ENCODE results near the gene RGS1. TPM values are rescaled to one million over a fixed set of nuclear protein-coding genes. Genes with fewer than 3 reads are reported as not detected.

The RGS1 gene
- total RNA-seq, 1 donor from 2014 or later: not detected

DNA sequence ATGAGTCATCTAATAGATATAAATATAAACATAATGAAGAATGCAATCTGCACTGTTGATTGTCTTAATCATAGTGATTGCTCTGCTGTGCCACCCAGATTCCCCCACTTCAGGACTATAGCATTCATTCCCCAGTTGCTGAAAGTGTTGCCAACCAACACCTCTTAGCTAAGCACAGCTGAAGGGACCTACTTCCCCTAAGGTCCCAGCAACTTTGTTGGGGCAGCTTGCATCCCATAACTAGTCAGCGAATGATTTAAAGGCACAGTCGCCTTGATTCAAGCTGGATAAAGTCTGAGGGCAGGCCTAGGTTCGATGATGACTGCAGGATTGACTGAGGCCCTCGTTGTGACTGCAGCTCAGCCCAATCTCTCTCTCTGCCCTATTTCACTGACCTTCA, 14.3 kb upstream of the RGS1 start:
- no peak for DNase-seq (ENCODE audit: extremely low spot score, unreplicated experiment)
- Mint-ChIP-seq H3K4me1 (ENCODE audit: unreplicated experiment) (peaks cover 29% of the 10 kb centered on the region), H3K27ac (ENCODE audit: unreplicated experiment) (no peak overlapping the region), H3K4me3 (ENCODE audit: unreplicated experiment) (no peak overlapping the region), H3K27me3 (ENCODE audit: unreplicated experiment) (no peaks in the 10 kb centered on the region), H3K36me3 (ENCODE audit: unreplicated experiment) (peaks cover under 1% of the 10 kb centered on the region), H3K9me3 (ENCODE audit: unreplicated experiment) (peaks cover 5% of the 10 kb centered on the region)
- TF ChIP-seq, protein P1, sequence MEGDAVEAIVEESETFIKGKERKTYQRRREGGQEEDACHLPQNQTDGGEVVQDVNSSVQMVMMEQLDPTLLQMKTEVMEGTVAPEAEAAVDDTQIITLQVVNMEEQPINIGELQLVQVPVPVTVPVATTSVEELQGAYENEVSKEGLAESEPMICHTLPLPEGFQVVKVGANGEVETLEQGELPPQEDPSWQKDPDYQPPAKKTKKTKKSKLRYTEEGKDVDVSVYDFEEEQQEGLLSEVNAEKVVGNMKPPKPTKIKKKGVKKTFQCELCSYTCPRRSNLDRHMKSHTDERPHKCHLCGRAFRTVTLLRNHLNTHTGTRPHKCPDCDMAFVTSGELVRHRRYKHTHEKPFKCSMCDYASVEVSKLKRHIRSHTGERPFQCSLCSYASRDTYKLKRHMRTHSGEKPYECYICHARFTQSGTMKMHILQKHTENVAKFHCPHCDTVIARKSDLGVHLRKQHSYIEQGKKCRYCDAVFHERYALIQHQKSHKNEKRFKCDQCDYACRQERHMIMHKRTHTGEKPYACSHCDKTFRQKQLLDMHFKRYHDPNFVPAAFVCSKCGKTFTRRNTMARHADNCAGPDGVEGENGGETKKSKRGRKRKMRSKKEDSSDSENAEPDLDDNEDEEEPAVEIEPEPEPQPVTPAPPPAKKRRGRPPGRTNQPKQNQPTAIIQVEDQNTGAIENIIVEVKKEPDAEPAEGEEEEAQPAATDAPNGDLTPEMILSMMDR (IDR thresholded peaks at IDR 0.05): no peak

GRCh38 chr1:192563129-192563528, 12.4 kb upstream of the RGS1 start:
- no peak for DNase-seq (ENCODE audit: extremely low spot score, unreplicated experiment)
- no peaks in the 10 kb centered on the region for H3K36me3 Mint-ChIP-seq (ENCODE audit: unreplicated experiment)
- no peak overlapping the region for H3K4me3 Mint-ChIP-seq (ENCODE audit: unreplicated experiment)
- H3K27me3 Mint-ChIP-seq (ENCODE audit: unreplicated experiment): no peaks in the 10 kb centered on the region
- TF ChIP-seq, protein P1 (IDR thresholded peaks at IDR 0.05): no peak
- peaks cover 25% of the 10 kb centered on the region for H3K4me1 Mint-ChIP-seq (ENCODE audit: unreplicated experiment)
- H3K9me3 Mint-ChIP-seq (ENCODE audit: unreplicated experiment): no peaks in the 10 kb centered on the region
- H3K27ac Mint-ChIP-seq (ENCODE audit: unreplicated experiment): no peak overlapping the region

DNA sequence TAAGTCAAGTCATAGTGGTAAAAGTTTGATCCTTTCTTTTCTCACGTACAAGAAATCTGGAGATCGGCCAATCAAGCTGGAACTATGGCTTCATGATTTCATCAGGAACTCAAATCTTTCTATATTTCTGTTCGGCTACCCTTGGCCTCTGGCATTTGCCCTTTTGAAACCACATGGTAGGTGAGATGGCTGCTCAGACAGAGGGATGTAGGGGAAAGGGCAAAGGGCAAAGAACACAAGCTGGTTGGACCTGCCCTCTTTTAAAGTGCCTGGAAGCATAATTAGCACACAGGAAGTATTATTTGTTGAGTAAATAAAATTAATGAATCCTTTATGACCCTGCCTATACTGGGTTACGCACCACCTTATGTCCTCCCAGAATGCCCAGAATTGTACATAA, 11.5 kb upstream of the RGS1 start:
- no peak for DNase-seq (ENCODE audit: extremely low spot score, unreplicated experiment)
- TF ChIP-seq, protein P1 (IDR thresholded peaks at IDR 0.05): no peak
- Mint-ChIP-seq H3K9me3 (ENCODE audit: unreplicated experiment) (no peaks in the 10 kb centered on the region), H3K4me3 (ENCODE audit: unreplicated experiment) (no peak overlapping the region), H3K36me3 (ENCODE audit: unreplicated experiment) (no peaks in the 10 kb centered on the region), H3K4me1 (ENCODE audit: unreplicated experiment) (peaks cover 18% of the 10 kb centered on the region), H3K27ac (ENCODE audit: unreplicated experiment) (no peak overlapping the region), H3K27me3 (ENCODE audit: unreplicated experiment) (no peaks in the 10 kb centered on the region)

DNA sequence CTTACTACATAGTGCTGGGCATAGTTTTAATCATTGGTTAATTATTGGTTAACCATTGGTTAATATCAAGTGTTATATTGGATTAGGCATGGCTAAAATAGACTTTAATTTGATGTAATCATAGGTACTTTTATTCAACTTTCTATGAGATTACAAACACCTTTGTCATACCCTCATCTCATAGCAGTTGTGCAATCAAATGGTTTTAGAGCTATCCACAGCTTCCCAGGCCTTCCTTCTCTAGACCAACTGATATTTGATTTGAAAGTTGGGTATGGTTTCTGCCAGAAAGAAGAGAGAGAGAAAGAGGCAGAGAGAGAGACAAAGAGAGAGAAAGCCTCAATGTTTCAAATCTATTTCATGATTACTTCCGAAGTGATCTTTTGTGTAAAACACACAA, 9.6 kb upstream of the RGS1 start:
- peaks cover 5% of the 10 kb centered on the region for H3K36me3 Mint-ChIP-seq (ENCODE audit: unreplicated experiment)
- H3K4me1 Mint-ChIP-seq (ENCODE audit: unreplicated experiment): peaks cover 4% of the 10 kb centered on the region
- no peak for DNase-seq (ENCODE audit: extremely low spot score, unreplicated experiment)
- H3K9me3 Mint-ChIP-seq (ENCODE audit: unreplicated experiment): peaks cover 8% of the 10 kb centered on the region
- TF ChIP-seq, protein P1 (IDR thresholded peaks at IDR 0.05): no peak
- no peak overlapping the region for H3K4me3 Mint-ChIP-seq (ENCODE audit: unreplicated experiment)
- H3K27me3 Mint-ChIP-seq (ENCODE audit: unreplicated experiment): no peaks in the 10 kb centered on the region
- no peak overlapping the region for H3K27ac Mint-ChIP-seq (ENCODE audit: unreplicated experiment)

DNA sequence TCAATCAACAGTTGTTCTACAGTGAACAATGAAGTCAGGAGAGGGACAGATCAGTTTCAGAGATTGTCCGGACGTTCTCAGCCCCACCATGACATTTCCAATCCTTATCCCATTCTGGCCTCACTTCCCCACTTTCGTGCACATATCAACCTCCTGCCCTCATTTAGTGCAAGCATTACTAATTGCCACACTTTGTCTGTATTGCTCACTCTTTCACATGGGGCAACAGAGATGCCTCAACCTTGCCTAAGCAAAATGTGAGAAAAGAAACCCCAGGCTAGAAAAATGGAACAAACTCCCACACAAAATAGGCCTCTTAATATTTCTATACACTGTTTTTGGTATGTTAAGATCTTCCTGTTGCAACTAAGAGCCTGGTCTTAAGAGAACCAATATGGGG, 8.9 kb upstream of the RGS1 start:
- Mint-ChIP-seq H3K36me3 (ENCODE audit: unreplicated experiment) (peaks cover 5% of the 10 kb centered on the region), H3K27me3 (ENCODE audit: unreplicated experiment) (no peaks in the 10 kb centered on the region), H3K4me1 (ENCODE audit: unreplicated experiment) (peaks cover 4% of the 10 kb centered on the region), H3K4me3 (ENCODE audit: unreplicated experiment) (no peak overlapping the region), H3K27ac (ENCODE audit: unreplicated experiment) (no peak overlapping the region), H3K9me3 (ENCODE audit: unreplicated experiment) (peaks cover 9% of the 10 kb centered on the region)
- DNase-seq (ENCODE audit: extremely low spot score, unreplicated experiment): no peak
- TF ChIP-seq, protein P1 (IDR thresholded peaks at IDR 0.05): no peak

Data from osteocyte (in vitro differentiated cells).